Measurements from ENCODE around the gene CACHD1.

GRCh38 chr1:64474133-64474532 is 4.2 kb downstream of the CACHD1 start:
- no peak for TF ChIP-seq CTCF (IDR thresholded peaks at IDR 0.05)
- TF ChIP-seq POLR2AphosphoS5 (IDR thresholded peaks at IDR 0.05): no peak
